HEK293 (cell line): Measurements from ENCODE around the gene MLLT1.

Source experiments
- CTCF ChIP-seq: fragments of 450-650 bp; formaldehyde crosslinking; IDR thresholded peaks from 2 replicates; pipeline ENCODE4 v1.5.1; 2016; ENCODE audit warnings: missing biosample characterization, missing genetic modification characterization
- PBX3 ChIP-seq: sonication (generic); formaldehyde crosslinking; IDR thresholded peaks from 2 replicates; pipeline ENCODE4 v1.8.1; 2022; ENCODE audit warnings: mild to moderate bottlenecking, moderate library complexity, missing genetic modification reagents
- SCRT1 ChIP-seq: fragments of 450-650 bp; formaldehyde crosslinking; IDR thresholded peaks from 2 replicates; pipeline ENCODE4 v1.5.1; 2016; ENCODE audit warnings: missing biosample characterization, missing genetic modification characterization, borderline replicate concordance
- YY1 ChIP-seq: fragments of 450-650 bp; formaldehyde crosslinking; IDR thresholded peaks from 2 replicates; pipeline ENCODE4 v1.5.1; 2018; ENCODE audit warnings: missing biosample characterization, missing genetic modification characterization
- ZBTB10 ChIP-seq: fragments of 450-650 bp; formaldehyde crosslinking; IDR thresholded peaks from 2 replicates; pipeline ENCODE4 v1.5.1; 2016; ENCODE audit warnings: missing biosample characterization, missing genetic modification characterization
- ZBTB7A ChIP-seq: fragments of 450-650 bp; formaldehyde crosslinking; IDR thresholded peaks from 2 replicates; pipeline ENCODE4 v1.5.1; 2016; ENCODE audit warnings: low read depth, missing biosample characterization, missing genetic modification characterization
- ZFHX2 ChIP-seq: fragments of 450-650 bp; formaldehyde crosslinking; conservative IDR thresholded peaks from 2 replicates; pipeline ENCODE4 v1.5.1; 2016; ENCODE audit warnings: missing biosample characterization, missing genetic modification characterization
- ZNF157 ChIP-seq: fragments of 450-650 bp; formaldehyde crosslinking; IDR thresholded peaks from 2 replicates; pipeline ENCODE4 v1.5.1; 2016; ENCODE audit warnings: missing biosample characterization, missing genetic modification characterization
- ZNF19 ChIP-seq: fragments of 450-650 bp; formaldehyde crosslinking; IDR thresholded peaks from 2 replicates; pipeline ENCODE4; 2016; ENCODE audit warnings: missing biosample characterization, missing genetic modification characterization, low read depth
- ZNF610 ChIP-seq: fragments of 450-650 bp; formaldehyde crosslinking; IDR thresholded peaks from 2 replicates; pipeline ENCODE4 v1.5.1; 2016; ENCODE audit warnings: missing biosample characterization, missing genetic modification characterization, borderline replicate concordance
- ZNF792 ChIP-seq: fragments of 450-650 bp; formaldehyde crosslinking; IDR thresholded peaks from 2 replicates; pipeline ENCODE4 v1.5.1; 2016; ENCODE audit warnings: missing biosample characterization, missing genetic modification characterization

- TF ChIP-seq CTCF (tag by site-specific recombination) (no peak), SCRT1 (tag by site-specific recombination) (no peak), YY1 (tag by site-specific recombination) (no peak), ZFHX2 (tag by site-specific recombination) (no peak), ZNF157 (tag by site-specific recombination) (no peak), PBX3 (no peak), ZBTB10 (tag by site-specific recombination) (no peak), ZNF19 (tag by site-specific recombination) (no peak), ZBTB7A (tag by site-specific recombination) (no peak), ZNF792 (no peak), ZNF610 (no peak)
Measured at GRCh38 chr19:6276447-6276846, 3.3 kb downstream of the MLLT1 start.
